GM13976 (cell line): Measurements from ENCODE around the gene NEGR1.

ENCODE experiments used
- DNase-seq: peaks from one replicate; pipeline ENCODE4 v3.0.0; 2012; ENCODE audit warnings: low spot score
- CTCF ChIP-seq: IDR thresholded peaks from 2 replicates; pipeline ENCODE4 v1.5.1; 2012; ENCODE audit warnings: borderline replicate concordance, mild to moderate bottlenecking; ENCODE audit not compliant: insufficient read depth; ENCODE audit errors: extremely low read depth, missing control alignments, control extremely low read depth
- in situ Hi-C: fragments of 300-500 bp; cut with MboI; formaldehyde crosslinking; loops from one replicate; pipeline ENCODE4 v1.12.0; 2022; ENCODE audit warnings: low sequenced_read_pairs, mixed read lengths, inconsistent platforms; ENCODE audit not compliant: unreplicated experiment

The NEGR1 gene

GRCh38 chr1:71944006-71944405 is 338.3 kb downstream of the NEGR1 start:
- in situ Hi-C loops = no loop called here
- DNase-seq = no peak
- no peak for TF ChIP-seq CTCF

- no peak for TF ChIP-seq CTCF
- in situ Hi-C loops = no loop called here
- no peak for DNase-seq
Observed at GRCh38 chr1:71940261-71940660, 342.1 kb downstream of the NEGR1 start.

GRCh38 chr1:71930511-71930910 is 351.8 kb downstream of the NEGR1 start:
- in situ Hi-C loops = no loop called here
- DNase-seq = no peak
- no peak for TF ChIP-seq CTCF

- DNase-seq = no peak
- TF ChIP-seq CTCF = no peak
- in situ Hi-C loops = no loop called here
Observed at GRCh38 chr1:71921935-71922559, 360.3 kb downstream of the NEGR1 start.

GRCh38 chr1:71921204-71921603 is 361.1 kb downstream of the NEGR1 start:
- no peak for DNase-seq
- TF ChIP-seq CTCF = no peak

GRCh38 chr1:71920556-71920955 is 361.8 kb downstream of the NEGR1 start:
- in situ Hi-C loops = no loop called here
- TF ChIP-seq CTCF = no peak
- no peak for DNase-seq

More at GRCh38 chr1:71921204-71921603, 361.1 kb downstream of the NEGR1 start:
- in situ Hi-C loops = no loop called here
